Measurements from ENCODE around the gene CBX2. TPM values are rescaled to one million over a fixed set of nuclear protein-coding genes. Genes with fewer than 3 reads are reported as not detected.
A peak's percentile ranks its signal among the peaks of the same experiment; 100 is the strongest.

CBX2 gene
- total and polyA plus RNA-seq, 2 of the 4 experiments (the other 2 are of a cell fraction) = 2.0 to 3.2 TPM

DNA sequence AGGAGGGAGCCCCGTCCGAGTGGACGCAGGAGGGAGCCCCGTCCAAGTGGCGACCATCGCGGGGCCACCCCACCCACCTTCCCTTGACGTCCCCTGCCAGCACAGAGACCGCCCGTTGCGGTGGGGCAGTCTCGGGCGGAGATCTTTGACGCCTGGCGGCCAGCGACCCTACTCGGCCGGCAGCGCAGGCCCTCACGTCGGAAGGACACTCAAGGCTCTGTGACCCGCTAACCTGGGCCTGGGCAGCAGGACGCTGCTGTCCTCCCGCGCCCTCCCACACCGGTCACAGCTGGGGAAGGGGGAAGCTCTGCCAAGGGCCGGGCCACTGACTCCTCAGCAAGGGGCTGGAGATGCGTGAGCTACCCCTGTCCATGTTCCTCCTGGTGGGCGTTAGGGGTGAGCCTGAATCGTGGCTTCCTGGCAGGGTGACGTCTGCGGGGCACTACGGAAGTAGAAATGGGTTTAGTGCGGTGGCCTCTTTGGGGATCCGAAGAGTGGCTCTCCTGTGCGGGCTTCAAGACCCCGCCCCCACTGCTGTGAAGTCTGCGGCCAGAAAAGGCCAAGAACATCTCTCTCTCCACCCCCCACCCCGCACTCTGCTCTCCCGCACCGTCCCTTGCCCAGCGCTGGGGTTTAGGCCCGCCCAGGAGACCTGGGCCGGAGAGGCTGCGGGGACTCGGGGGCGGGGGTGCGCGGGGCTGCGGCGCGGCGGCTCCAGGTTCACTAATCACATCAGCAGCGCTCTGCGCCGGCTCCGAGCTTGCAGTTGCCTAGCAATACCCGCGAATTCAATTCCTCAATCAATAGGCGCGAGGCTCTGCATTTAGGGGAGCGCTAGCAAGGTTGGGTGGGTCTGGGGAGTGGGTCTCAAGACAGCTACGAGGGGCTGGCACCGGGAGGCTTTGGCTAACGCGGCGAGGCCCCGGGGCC is 13.1 kb downstream of the CBX2 start:
- H3K9ac ChIP-seq (ENCODE audit: low read depth, low read length) = no peak overlapping the region
- intact Hi-C loops (cut with micrococcal nuclease) (loop anchor here (1.0 kb wide), 1 partner anchor 197 kb away; no protein-coding TSS in a partner anchor), in situ Hi-C loops (cut with MboI; ENCODE audit: low sequenced_read_pairs) (loop anchor here (5.0 kb wide), 1 partner anchor 196 kb away; no protein-coding TSS in a partner anchor), dilution Hi-C loops (cut with HindIII; ENCODE audit: low sequenced_read_pairs, unreplicated experiment) (no loop called here)
- no peak overlapping the region for H3K18ac ChIP-seq (ENCODE audit: low read depth, low read length)
- no peak overlapping the region for H2BK120ac ChIP-seq (ENCODE audit: low read depth, low read length)
- no peak overlapping the region for H4K91ac ChIP-seq (ENCODE audit: insufficient read depth, low read depth, low read length)
- H2BK15ac ChIP-seq (ENCODE audit: low read depth, low read length) = no peak overlapping the region
- H4K5ac ChIP-seq (ENCODE audit: low read depth, low read length) = no peak overlapping the region
- peaks cover 16% of the 10 kb centered on the region for H3K4me1 ChIP-seq (ENCODE audit: control insufficient read depth, insufficient read depth, low read length)
- H3K27ac ChIP-seq (ENCODE audit: insufficient read depth, low read length) = no peak overlapping the region
- H3K9me3 ChIP-seq (ENCODE audit: control insufficient read depth, insufficient read depth, low read length) = no peaks in the 10 kb centered on the region
- H3K4me3 ChIP-seq (ENCODE audit: insufficient read depth, low read depth, low read length) = no peak overlapping the region
- no peak overlapping the region for H3K56ac ChIP-seq (ENCODE audit: extremely low read depth, insufficient read depth, low read length)
- H3K14ac ChIP-seq (replicated peaks; ENCODE audit: low read depth, low read length) = no peak overlapping the region
- H3K4ac ChIP-seq (ENCODE audit: low read depth, low read length) = no peak overlapping the region
- 16% methylated on average over 22 of the region's 68 CpGs; no CpG with 5 or more reads in 1 of the 2 experiments for WGBS, 2 experiments (ENCODE audit: extremely low coverage in 2 of 2, insufficient read length in 1 of 2)
- no peak for DNase-seq
- H2AK9ac ChIP-seq (replicated peaks; ENCODE audit: low read depth, low read length, poor library complexity) = peak overlapping the region; percentile 56
- ChIA-PET CTCF (no interaction called here), POLR2A (ENCODE audit: unreplicated experiment) (no interaction called here)
- ATAC-seq (ENCODE audit: low read depth) = no peak
- no peak overlapping the region for H2AFZ ChIP-seq (replicated peaks; ENCODE audit: low read length, poor library complexity)
- peaks cover 37% of the 10 kb centered on the region for H3K27me3 ChIP-seq (ENCODE audit: control insufficient read depth, insufficient read depth, low read length)
- H4K8ac ChIP-seq (ENCODE audit: low read depth in 2 of 2, low read length in 2 of 2) = no peak overlapping the region
- no peak overlapping the region for H2AK5ac ChIP-seq (ENCODE audit: low read depth, low read length)
- H2BK20ac ChIP-seq (ENCODE audit: low read depth, low read length) = no peak overlapping the region
- H3K9me1 ChIP-seq (ENCODE audit: insufficient read depth, low read length) = peaks cover 4% of the 10 kb centered on the region; the same call in 1 of the 2 replicates
- H3K4me2 ChIP-seq (ENCODE audit: low read depth, low read length) = no peak overlapping the region
- peaks cover 5 to 18% of the 10 kb centered on the region in 2 experiments; a peak in 2 of 4 replicates for H3K79me1 ChIP-seq (ENCODE audit: low read depth in 1 of 2, low read length in 2 of 2)
- no peak overlapping the region; the same call in 1 of the 2 replicates for H3K23ac ChIP-seq (ENCODE audit: low read depth, low read length)
- H2BK5ac ChIP-seq (ENCODE audit: low read depth, low read length, poor library complexity, severe bottlenecking) = no peak overlapping the region
- peaks cover 9% of the 10 kb centered on the region; the same call in 1 of the 2 replicates for H3K36me3 ChIP-seq (ENCODE audit: control insufficient read depth, insufficient read depth, low read length)
- BruUV-seq (replicated peaks) = no TSS peak
- peaks cover 9% of the 10 kb centered on the region for H4K20me1 ChIP-seq (ENCODE audit: insufficient read depth, low read length)
- TF ChIP-seq CHD1 (IDR thresholded peaks at IDR 0.05; ENCODE audit: low read depth, low read length) = no peak
- TF ChIP-seq, protein P1, sequence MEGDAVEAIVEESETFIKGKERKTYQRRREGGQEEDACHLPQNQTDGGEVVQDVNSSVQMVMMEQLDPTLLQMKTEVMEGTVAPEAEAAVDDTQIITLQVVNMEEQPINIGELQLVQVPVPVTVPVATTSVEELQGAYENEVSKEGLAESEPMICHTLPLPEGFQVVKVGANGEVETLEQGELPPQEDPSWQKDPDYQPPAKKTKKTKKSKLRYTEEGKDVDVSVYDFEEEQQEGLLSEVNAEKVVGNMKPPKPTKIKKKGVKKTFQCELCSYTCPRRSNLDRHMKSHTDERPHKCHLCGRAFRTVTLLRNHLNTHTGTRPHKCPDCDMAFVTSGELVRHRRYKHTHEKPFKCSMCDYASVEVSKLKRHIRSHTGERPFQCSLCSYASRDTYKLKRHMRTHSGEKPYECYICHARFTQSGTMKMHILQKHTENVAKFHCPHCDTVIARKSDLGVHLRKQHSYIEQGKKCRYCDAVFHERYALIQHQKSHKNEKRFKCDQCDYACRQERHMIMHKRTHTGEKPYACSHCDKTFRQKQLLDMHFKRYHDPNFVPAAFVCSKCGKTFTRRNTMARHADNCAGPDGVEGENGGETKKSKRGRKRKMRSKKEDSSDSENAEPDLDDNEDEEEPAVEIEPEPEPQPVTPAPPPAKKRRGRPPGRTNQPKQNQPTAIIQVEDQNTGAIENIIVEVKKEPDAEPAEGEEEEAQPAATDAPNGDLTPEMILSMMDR (conservative IDR thresholded peaks at IDR 0.05; ENCODE audit: low read depth, low read length) = no peak
- TF ChIP-seq RCOR1 (IDR thresholded peaks at IDR 0.05; ENCODE audit: insufficient replicate concordance, low read length) = no peak
- TF ChIP-seq RFX5 (IDR thresholded peaks at IDR 0.05; ENCODE audit: low read depth, low read length) = no peak
- no peak for TF ChIP-seq RAD21 (IDR thresholded peaks at IDR 0.05; ENCODE audit: low read length)
- no peak for TF ChIP-seq MXI1 (IDR thresholded peaks at IDR 0.05; ENCODE audit: borderline replicate concordance, low read depth, low read length)
- no peak for TF ChIP-seq BHLHE40 (IDR thresholded peaks at IDR 0.05; ENCODE audit: low read depth, low read length)
- TF ChIP-seq CEBPB (IDR thresholded peaks at IDR 0.05; ENCODE audit: low read depth, low read length) = no peak
- no peak for TF ChIP-seq MAZ (IDR thresholded peaks at IDR 0.05; ENCODE audit: borderline replicate concordance, low read depth, low read length)
- no peak for TF ChIP-seq NFE2L2 (IDR thresholded peaks at IDR 0.05; ENCODE audit: low read depth, low read length)
- TF ChIP-seq POLR2A (IDR thresholded peaks at IDR 0.05; ENCODE audit: low read depth, low read length) = no peak
- no peak for TF ChIP-seq MAFK (IDR thresholded peaks at IDR 0.05; ENCODE audit: low read depth, low read length)
- TF ChIP-seq SMC3 (IDR thresholded peaks at IDR 0.05; ENCODE audit: low read depth, low read length) = no peak
- TF ChIP-seq FOS (IDR thresholded peaks at IDR 0.05; ENCODE audit: low read depth, low read length) = no peak
- TF ChIP-seq, protein P2, sequence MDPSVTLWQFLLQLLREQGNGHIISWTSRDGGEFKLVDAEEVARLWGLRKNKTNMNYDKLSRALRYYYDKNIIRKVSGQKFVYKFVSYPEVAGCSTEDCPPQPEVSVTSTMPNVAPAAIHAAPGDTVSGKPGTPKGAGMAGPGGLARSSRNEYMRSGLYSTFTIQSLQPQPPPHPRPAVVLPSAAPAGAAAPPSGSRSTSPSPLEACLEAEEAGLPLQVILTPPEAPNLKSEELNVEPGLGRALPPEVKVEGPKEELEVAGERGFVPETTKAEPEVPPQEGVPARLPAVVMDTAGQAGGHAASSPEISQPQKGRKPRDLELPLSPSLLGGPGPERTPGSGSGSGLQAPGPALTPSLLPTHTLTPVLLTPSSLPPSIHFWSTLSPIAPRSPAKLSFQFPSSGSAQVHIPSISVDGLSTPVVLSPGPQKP (IDR thresholded peaks at IDR 0.05; ENCODE audit: borderline replicate concordance, low read depth, low read length) = no peak
